Ascending aorta (tissue), 2 donors: Measurements from ENCODE around the gene OGFOD3. TPM values are rescaled to one million over a fixed set of nuclear protein-coding genes. Genes with fewer than 3 reads are reported as not detected.
A peak's percentile ranks its signal among the peaks of the same experiment; 100 is the strongest.

Experiments used
- DNase-seq, 2 donors: peaks; one replicate each; pipeline ENCODE4 v3.0.0-alpha.2; 2019; ENCODE audit warnings: low spot score in 2 of 2
- H3K27ac ChIP-seq, 2 donors: fragments of 200-600 bp; sonication (generic); one replicate each; pipeline ENCODE4 v1.5.1; 2016 to 2017; ENCODE audit warnings: mild to moderate bottlenecking in 1 of 2
- H3K27me3 ChIP-seq: fragments of 200-600 bp; sonication (generic); one replicate; pipeline ENCODE4 v1.5.1; 2017
- H3K36me3 ChIP-seq, 2 donors: fragments of 200-600 bp; sonication (generic); one replicate each; pipeline ENCODE4 v1.5.1; 2016
- H3K4me1 ChIP-seq, 2 donors: fragments of 200-600 bp; sonication (generic); one replicate each; pipeline ENCODE4 v1.5.1; 2016 to 2017; ENCODE audit warnings: mild to moderate bottlenecking in 1 of 2
- H3K4me3 ChIP-seq, 2 donors: fragments of 200-600 bp; sonication (generic); one replicate each; pipeline ENCODE4 v1.5.1; 2016 to 2017; ENCODE audit warnings: mild to moderate bottlenecking in 1 of 2
- H3K9me3 ChIP-seq, 2 donors: fragments of 200-600 bp; sonication (generic); one replicate each; pipeline ENCODE4 v1.5.1; 2016
- CTCF ChIP-seq, 3 experiments: fragments of 200-600 bp in 2 of 3; fragments of 450-650 bp in 1 of 3; sonication (generic) in 2 of 3; IDR thresholded peaks; one replicate each; pipeline ENCODE4 v1.5.1; 2016 to 2019; ENCODE audit warnings: antibody characterized with exemption in 3 of 3, mild to moderate bottlenecking in 1 of 3, moderate library complexity in 1 of 3
- intact Hi-C: fragments of 100-400 bp; cut with DNase I; formaldehyde crosslinking; loops from one replicate; pipeline ENCODE4 v1.15.1; 2023
- total RNA-seq: library from RNA; depleted of rRNA; stranded (reverse); fragments of >200 nt; gene quantifications from one replicate; pipeline ENCODE4 v1.1.0, GENCODE V29; 2016

The OGFOD3 gene
- total RNA-seq, 1 donor from 2014 or later = 36.6 TPM

- DNase-seq = peak in 1 of 2 donors; percentile 60
- H3K4me1 ChIP-seq = peaks cover 0 to 4% of the 10 kb centered on the region in 2 donors
- TF ChIP-seq CTCF (IDR thresholded peaks at IDR 0.05) = no peak
- intact Hi-C loops = no loop called here
- H3K36me3 ChIP-seq = peaks cover 26 to 37% of the 10 kb centered on the region in 2 donors
- no peaks in the 10 kb centered on the region for H3K9me3 ChIP-seq
- H3K4me3 ChIP-seq = no peak overlapping the region
- H3K27ac ChIP-seq = no peak overlapping the region
- H3K27me3 ChIP-seq = no peaks in the 10 kb centered on the region
Observed at GRCh38 chr17:82441691-82442487, 23.5 kb upstream of the OGFOD3 start.

- H3K36me3 ChIP-seq = peaks cover 26 to 40% of the 10 kb centered on the region in 2 donors
- no peak for TF ChIP-seq CTCF (IDR thresholded peaks at IDR 0.05)
- no peak overlapping the region for H3K27ac ChIP-seq
- no peaks in the 10 kb centered on the region for H3K27me3 ChIP-seq
- intact Hi-C loops = no loop called here
- no peaks in the 10 kb centered on the region for H3K9me3 ChIP-seq
- peak in 1 of 2 donors; percentile 69 for DNase-seq
- H3K4me3 ChIP-seq = no peak overlapping the region
- peaks cover 0 to 4% of the 10 kb centered on the region in 2 donors for H3K4me1 ChIP-seq
Observed at GRCh38 chr17:82440991-82441627, 22.7 kb upstream of the OGFOD3 start.

GRCh38 chr17:82440469-82440981 is 22.1 kb upstream of the OGFOD3 start:
- peak overlapping the region in 1 of 2 donors; percentile 0 for H3K27ac ChIP-seq
- no peaks in the 10 kb centered on the region for H3K27me3 ChIP-seq
- no peaks in the 10 kb centered on the region for H3K9me3 ChIP-seq
- no peak for TF ChIP-seq CTCF (IDR thresholded peaks at IDR 0.05)
- H3K36me3 ChIP-seq = peaks cover 26 to 40% of the 10 kb centered on the region in 2 donors
- DNase-seq = peak in 1 of 2 donors; percentile 65
- intact Hi-C loops = no loop called here
- peaks cover 0 to 3% of the 10 kb centered on the region in 2 donors for H3K4me1 ChIP-seq
- H3K4me3 ChIP-seq = no peak overlapping the region

- no peaks in the 10 kb centered on the region for H3K27me3 ChIP-seq
- H3K36me3 ChIP-seq = peaks cover 26 to 40% of the 10 kb centered on the region in 2 donors
- H3K27ac ChIP-seq = peak overlapping the region in 1 of 2 donors; percentile 0
- no peaks in the 10 kb centered on the region for H3K4me1 ChIP-seq
- no peak overlapping the region for H3K4me3 ChIP-seq
- H3K9me3 ChIP-seq = no peaks in the 10 kb centered on the region
- no peak for TF ChIP-seq CTCF (IDR thresholded peaks at IDR 0.05)
- DNase-seq = peak in 1 of 2 donors; percentile 56
- intact Hi-C loops = no loop called here
Observed at GRCh38 chr17:82439829-82440365, 21.5 kb upstream of the OGFOD3 start.

- no peaks in the 10 kb centered on the region for H3K9me3 ChIP-seq
- no peak overlapping the region for H3K27ac ChIP-seq
- no peaks in the 10 kb centered on the region for H3K4me1 ChIP-seq
- no peaks in the 10 kb centered on the region for H3K27me3 ChIP-seq
- no peak for DNase-seq
- intact Hi-C loops = no loop called here
- TF ChIP-seq CTCF (IDR thresholded peaks at IDR 0.05) = no peak
- no peak overlapping the region for H3K4me3 ChIP-seq
- peaks cover 23 to 37% of the 10 kb centered on the region in 2 donors for H3K36me3 ChIP-seq
Observed at GRCh38 chr17:82439194-82439828, 20.9 kb upstream of the OGFOD3 start.
